Retinal pigment epithelial cell (primary cell): ENCODE measurements around the gene EXOC4.

Experiments
- DNase-seq: peaks from one replicate; pipeline ENCODE4 v3.0.0-alpha.2; 2010; ENCODE audit warnings: low read depth
- H3K4me3 ChIP-seq: 2 replicates; pipeline ENCODE4 v1.5.1; 2011; ENCODE audit warnings: mild to moderate bottlenecking, low read length, control low read depth, moderate library complexity
- TF ChIP-seq, protein P1 (sequence below): conservative IDR thresholded peaks from 2 replicates; pipeline ENCODE4 v1.5.1; 2011; ENCODE audit warnings: low read depth, low read length, control low read depth, inconsistent platforms

The EXOC4 gene

DNA sequence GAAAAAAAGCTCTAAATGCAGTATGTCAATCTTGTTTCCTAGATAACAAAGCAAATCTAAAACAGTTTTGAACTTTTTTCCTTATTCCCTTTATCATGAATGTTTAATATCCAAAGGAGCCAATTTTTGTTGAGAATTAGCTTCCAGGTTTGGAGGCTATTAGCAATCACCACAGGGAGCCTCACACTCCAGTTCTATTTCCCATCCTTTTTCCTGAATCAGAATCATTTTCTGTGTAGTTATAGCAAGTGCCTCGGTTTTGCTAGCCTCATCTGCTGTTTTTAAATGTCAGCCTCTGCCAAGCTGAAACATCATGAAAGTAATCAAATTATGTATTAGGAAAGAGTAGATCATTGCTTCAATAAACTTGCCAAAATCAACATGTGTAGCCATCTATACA lies 516.8 kb downstream of the EXOC4 start:
- TF ChIP-seq, protein P1, sequence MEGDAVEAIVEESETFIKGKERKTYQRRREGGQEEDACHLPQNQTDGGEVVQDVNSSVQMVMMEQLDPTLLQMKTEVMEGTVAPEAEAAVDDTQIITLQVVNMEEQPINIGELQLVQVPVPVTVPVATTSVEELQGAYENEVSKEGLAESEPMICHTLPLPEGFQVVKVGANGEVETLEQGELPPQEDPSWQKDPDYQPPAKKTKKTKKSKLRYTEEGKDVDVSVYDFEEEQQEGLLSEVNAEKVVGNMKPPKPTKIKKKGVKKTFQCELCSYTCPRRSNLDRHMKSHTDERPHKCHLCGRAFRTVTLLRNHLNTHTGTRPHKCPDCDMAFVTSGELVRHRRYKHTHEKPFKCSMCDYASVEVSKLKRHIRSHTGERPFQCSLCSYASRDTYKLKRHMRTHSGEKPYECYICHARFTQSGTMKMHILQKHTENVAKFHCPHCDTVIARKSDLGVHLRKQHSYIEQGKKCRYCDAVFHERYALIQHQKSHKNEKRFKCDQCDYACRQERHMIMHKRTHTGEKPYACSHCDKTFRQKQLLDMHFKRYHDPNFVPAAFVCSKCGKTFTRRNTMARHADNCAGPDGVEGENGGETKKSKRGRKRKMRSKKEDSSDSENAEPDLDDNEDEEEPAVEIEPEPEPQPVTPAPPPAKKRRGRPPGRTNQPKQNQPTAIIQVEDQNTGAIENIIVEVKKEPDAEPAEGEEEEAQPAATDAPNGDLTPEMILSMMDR = no peak
- DNase-seq = no peak

DNA sequence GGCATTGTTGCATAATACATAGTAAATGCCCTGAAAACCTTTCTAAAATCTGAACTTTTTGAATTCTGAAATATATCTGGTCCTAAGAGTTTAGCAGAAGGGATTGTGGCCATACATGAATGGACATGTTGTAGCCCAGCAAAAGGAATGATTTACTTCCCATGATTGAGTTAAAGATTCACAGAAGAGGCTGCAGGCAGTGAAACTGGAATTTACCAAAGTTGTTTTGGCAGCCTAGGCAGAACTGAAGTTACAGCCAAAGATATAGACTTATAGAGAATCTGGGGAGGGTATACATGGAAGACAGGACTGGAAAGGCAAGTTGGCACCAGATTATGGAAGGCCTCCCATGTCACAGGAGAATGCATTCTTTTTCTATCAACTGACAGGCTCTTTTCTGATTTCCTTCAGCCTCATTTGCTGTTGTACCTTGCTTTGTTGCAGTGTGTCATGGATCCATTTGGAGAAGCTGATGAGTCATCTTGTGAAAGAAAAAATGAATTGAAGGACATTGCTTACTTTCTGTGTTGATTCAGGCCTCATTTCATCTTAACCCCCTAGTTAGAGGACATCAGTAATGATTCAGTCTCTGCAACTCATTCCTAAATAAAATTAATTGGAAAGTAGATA lies 518.1 kb downstream of the EXOC4 start:
- no peak overlapping the region for H3K4me3 ChIP-seq
- TF ChIP-seq, protein P1 = no peak
- peak; percentile 5 for DNase-seq

More for the DNA sequence above, 516.8 kb downstream of the EXOC4 start:
- H3K4me3 ChIP-seq = no peak overlapping the region

DNA sequence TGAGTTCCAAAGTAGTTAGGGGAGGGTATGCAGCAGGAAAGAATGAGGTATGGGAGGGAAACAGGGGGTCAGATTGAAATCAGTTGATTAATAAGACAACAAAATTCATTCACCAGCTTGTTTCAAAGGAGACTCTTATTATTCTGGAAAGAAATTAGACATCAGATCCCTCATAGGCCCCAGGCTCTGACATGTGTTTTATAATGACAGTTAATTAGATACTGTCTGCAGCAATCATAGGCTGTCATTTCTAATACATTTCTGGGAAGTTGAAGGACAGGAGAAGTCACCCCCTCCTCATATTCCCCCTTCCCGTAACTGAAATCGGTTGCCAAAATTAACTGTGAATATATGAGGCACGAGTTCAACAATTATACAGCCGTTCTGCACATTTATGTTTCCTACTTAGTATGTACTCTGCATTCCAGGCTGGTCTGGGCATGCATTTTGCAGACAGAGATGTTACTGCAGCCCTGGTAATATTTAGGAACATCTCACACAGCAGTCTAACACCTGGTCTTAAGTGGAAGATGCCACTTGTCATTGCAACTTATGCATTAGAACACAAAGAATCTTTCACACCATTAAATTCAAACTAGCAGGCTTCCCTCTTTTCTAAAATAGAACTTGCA lies 519.0 kb downstream of the EXOC4 start:
- no peak overlapping the region for H3K4me3 ChIP-seq
- TF ChIP-seq, protein P1 = no peak

DNA sequence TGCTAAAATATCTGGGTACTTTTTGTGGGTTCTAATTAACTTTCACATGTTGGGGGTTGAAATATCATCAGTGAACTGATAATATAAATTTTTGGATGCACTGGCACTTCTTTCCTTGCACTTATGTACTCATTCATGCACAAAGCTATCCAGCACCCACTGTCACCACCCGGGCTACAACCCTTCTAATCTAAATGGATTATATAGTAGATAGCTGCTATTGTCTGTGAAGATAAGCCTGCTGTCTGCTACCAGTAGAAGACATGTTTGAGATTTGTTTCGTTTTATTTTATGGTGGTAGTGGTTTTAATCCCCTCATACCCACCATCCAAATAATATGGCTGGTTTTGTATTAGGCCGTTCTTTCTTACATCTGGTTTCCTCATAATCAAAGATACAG lies 520.7 kb downstream of the EXOC4 start:
- TF ChIP-seq, protein P1 = no peak
- DNase-seq = no peak
- H3K4me3 ChIP-seq = no peak overlapping the region

More for the DNA sequence above, 519.0 kb downstream of the EXOC4 start:
- DNase-seq = no peak

DNA sequence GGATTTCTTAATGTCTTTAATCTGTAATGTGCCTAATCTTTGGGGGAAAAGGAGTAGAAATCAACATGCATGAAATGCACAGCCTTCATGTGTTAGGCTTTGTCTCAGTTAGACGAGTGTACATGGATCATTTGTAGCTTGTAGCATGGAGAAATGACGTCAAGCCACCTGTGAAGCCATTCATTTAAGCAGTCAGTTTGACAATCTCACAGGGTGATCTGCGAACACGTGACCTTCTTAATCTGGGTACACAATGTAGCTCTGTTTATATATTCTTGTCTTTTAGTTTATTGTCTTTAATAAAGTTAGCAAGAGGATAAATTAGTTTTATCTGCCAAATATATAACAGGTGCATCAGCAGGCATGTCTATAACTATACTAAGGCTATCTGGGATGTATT lies 522.3 kb downstream of the EXOC4 start:
- no peak for DNase-seq
- TF ChIP-seq, protein P1 = no peak
- no peak overlapping the region for H3K4me3 ChIP-seq

DNA sequence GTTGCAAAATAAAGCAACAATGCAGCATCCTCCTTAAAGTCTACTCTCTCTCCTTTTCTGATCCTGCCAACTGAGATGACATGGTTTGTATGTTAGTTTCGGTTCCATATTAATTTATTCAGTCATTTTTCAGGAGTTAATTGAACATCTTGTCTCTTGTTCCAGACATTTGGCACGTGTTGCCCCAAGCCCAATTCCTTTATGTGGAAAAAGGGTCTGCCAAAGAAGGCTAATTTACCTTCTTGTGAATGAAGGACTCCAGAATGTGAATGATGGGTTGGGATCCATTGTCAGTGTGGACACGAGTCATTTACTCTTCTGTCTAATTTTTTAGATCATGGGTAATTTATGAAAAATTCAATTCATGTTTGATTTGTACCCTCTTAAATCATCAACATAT lies 523.4 kb downstream of the EXOC4 start:
- TF ChIP-seq, protein P1 = no peak
- DNase-seq = no peak
- H3K4me3 ChIP-seq = no peak overlapping the region

DNA sequence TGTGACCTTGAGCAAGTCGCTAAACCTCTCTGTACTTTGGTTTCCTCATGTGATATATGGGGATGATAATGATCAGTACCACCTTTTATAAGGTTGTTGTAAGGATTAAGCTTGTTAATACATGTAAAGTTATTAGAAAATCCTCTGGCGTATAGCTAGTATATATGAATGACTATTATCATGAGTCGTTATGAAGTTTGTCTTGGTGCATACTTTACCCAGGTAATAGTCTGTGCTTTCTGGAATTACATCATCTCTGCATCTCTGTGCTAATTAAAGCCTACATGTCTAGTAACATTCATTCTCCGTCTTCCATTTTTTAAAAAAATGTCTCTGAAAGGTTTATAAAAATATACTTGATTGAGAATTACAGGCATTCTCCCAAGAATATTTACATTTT lies 524.8 kb downstream of the EXOC4 start:
- no peak overlapping the region for H3K4me3 ChIP-seq
- TF ChIP-seq, protein P1 = no peak
- DNase-seq = no peak
